HCEC 1CT (cell line): ENCODE data around the gene UBE3B.
A peak's percentile ranks its signal among the peaks of the same experiment; 100 is the strongest.
"Not testable (repeated sequence)": the region's sequence is repeated elsewhere in the genome, so short reads cannot be mapped to it uniquely, and the experiment has no call there.

ENCODE experiments used
- DNase-seq: peaks from one replicate; pipeline ENCODE4 v3.0.0-alpha.2; 2017

Gene UBE3B

DNA sequence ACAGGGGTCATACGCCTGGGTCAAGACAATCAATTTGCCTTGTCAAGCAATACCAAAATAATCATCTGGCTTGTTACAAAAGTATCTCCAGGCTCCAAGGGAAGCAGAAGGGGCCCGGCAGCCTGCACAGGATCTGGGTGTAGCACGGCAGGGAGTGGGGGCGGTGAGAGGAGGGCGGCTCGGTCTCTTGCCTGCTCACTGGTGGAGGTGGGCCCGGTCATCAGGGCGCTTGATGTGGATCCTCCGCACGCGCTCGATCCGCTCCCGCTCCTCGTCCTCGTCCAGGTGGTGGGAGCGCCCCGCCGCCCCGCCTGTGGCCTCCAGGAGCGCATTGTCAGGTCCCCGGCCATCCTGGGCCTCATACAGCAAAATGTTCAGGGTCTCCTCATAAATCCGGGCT, 26.0 kb upstream of the UBE3B start:
- DNase-seq, result no peak

DNA sequence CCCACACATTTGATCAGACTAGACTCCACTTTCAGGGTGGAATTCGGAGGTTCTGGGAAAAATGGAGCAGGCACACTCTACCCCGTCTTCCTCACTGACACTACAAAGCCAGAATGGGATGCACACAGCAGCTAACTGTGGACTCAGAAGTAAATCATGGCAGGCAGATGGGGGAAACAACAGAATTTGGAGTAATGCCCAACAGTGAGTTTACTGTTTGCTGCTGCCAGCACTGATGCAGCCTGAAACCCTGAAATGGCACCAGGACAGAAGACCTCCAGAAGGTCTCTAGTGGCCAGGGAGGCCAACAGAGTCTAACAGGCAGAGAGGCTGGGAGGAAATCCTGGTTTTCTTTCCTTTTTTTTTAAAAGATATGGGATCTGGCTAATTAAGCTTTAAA, 24.9 kb upstream of the UBE3B start:
- DNase-seq, result no peak

DNA sequence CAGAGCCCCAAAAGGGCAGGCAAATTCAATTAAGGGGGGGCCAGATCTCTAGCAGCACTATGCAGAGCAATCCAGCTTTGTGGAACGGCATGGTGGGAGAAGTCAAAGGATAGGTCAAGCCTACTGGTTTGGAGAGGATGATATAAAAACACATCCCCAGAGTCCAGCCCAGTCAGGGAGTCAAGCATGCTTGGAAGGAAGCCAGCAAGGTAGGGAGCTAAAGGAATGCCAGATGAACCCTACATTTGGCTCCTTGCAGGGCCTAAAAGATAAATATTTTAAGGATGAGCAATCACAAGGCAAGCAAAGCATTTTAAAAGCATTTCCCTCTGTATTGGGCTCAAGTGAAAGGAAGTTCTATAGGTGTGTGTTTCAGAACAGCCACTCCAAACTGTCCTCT, 21.7 kb upstream of the UBE3B start:
- no peak for DNase-seq

DNA sequence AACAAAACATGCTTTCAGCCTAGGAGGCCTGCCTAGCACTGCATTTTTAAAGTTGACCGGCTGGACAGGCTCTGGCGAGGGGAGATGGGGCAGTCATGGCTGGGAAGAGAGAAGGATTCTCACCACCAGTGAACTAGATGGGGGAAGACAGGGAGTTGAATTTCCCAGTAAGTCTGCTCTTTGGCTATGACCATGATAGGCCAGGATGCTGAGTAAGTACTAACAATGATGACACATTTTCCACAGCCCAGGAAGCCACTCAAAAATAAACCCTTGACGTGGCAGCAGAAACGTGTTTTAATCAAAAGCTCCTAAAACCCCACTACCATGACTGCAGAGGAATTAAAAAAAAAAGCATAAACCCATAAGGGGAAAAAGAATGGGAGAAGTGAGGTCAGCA, 19.3 kb upstream of the UBE3B start:
- DNase-seq, result peak; percentile 72

DNA sequence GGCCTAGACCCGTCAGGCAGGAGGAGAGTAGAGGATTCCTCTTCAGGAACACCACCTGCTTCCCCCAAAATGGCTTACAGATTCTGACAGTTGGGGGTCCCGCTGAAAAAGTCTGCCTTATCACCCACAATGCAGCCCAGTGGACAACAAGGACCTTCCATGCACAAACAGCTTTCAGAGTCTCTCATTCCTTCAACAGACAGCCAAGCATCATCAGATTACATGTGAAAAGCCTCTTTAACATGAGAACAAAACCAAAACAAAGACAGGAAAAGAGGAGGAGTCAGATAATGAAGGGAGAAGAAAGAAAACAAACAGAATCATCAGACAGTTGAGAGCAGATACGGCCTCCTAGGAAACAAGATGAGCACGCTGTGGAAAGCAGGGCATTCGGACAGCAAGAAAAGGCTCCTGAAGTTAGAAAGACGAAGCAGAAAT, 18.6 kb upstream of the UBE3B start:
- DNase-seq, result no peak

DNA sequence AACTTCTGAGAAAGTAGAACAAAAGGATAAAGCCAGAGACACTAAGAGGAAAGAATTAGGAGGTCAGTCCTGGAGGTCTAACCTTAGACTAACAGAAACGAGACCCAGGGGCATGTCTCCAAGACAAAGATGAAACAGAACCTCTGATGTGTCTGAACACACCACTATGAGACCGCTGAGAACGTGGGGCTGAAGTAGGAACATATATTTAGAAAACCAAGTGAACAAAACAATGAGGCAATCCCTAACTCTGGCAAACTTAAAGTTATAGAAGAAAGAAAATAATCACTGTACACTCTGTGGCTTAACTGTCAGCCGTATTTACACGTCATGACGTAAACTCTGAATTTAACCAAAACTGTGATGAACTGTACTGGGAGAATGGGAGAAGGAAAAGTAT, 18.2 kb upstream of the UBE3B start:
- no peak for DNase-seq

DNA sequence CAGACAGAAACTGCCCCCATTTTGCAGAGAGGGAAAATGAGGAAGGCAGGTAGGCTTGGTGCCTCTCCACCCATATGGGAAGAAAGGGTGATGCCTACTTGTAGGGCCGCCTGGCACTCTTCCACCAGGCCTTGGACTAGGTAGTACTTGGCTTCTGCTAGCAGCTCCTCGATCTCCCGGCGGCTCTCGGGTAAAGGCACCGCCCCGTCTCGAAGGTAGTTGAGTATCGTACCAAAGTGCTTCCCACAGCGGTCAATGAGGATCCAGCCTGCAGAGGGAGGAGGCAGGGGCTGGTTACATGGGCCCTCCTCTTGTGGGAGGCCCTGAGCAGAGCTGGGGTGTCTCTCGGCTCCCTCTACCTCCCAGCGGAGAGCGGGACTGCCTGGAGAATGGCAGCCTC, 16.9 kb upstream of the UBE3B start:
- no peak for DNase-seq

DNA sequence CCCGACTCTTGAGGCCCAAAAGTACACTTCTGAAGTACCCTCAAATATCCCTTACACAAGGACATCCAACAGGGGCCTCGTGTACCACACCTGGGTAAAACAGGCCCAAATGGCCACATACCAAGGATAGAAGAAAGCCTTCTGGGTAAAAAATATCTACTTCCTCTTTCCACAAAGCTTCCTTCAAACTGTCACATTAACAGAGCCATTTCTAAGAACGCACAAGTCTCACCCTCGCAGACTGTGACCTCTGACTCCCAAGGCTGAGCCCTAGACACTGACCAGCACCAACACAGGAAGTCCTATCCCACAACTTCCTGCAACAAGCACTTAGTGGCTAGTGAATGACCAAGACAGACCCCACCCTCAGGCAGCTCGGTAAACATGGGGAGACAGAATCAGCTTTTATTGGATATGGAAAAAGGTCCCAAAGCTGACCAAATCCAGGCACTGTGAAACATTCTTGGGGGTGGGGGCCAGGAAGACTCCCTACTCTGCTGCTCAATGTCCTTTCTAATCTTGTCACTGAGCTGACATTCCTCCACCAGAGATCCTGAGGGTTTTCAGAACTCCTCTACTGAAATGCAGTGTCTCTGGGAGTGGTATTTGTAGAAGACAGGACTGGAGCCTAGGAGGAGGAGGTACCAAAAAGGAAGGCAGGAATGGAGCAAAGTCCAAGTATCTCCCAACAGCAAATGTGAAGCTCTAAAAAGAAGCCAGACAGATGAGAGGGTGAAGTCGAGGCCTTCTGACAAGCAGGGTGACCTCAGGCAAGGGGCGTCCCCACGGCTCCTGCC, 16.2 kb upstream of the UBE3B start:
- DNase-seq, result peak; percentile 84

DNA sequence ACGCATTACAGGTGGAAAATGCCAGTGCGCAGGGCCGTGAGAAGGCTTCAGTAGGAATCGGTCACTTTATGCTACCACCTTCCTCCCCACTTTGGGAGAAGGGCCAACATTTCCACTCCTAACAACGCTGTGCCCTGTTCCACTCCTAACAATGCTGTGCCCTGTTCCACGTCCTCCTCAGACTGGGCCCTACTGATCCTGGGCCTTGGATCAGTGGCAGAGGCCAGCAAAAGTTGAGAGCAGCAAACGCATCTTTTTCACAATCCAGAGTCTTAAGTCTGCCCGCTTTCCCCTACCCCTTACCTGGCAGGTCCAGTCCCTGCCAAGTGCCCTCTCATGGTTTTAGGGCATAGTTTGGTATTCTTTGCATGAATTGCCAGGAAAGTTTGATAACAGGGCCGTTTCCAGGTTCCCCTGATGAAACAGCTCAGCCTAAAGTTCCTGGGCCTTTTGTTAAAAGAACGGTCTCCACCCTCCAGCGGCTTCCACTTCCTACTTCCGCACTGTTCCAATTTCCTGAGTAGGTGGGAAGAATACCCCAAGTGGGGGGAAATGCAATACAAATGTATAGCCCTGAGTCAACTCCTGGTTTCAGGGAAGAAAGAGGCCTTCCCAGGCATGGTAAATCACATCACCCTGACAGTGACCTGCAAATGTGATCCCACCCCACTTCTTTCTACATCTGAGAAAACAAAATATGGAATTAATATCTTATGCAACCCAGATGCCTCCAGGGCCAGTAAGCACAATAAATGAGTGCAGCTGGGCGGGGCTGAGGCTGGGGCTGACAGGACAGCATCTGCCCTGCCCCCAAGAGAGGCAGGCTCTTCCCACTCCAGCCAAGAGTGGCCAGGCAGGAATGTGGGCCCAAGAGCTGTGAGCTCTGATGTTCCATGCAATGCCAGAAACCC, 15.3 kb upstream of the UBE3B start:
- DNase-seq, result peak; percentile 98

DNA sequence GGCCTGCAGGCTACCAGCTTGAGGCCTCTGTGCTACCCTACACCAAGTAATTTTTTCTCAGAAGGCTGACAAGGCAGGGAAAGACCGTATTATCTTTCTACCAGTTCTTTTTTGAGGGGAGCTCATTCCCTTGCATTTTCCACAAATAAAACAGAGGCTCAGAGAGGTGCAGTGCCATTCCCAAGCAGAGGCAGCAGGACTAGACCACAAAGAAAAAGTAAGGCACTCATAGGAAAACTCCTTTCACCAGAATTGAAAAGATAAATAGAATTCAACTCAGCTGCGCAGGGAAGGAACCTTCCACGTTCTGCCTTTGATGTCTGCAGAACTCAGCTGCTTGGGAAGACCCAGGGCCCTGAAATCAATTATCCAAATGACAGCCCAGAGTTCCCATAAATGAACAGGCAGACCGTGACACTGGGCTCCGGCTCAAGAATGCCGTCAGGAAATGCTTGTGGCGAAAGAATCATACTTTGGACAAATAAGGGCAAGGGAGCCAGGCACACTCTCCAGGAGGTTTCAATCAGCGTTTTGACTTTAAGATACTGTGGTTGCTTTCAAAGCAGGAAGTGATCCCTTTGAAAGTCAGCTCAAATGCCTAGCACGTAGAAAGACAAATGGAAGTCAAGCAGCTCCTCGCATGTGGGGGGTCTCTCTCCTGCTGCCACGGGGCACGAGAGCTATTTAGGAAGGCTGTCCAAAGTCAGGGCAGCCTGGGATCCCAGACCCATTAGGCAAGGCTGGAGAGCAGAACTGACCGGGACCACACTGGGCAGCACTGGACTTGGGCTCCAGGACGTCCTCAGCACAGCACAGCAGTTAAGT, 14.4 kb upstream of the UBE3B start:
- DNase-seq, result peak; percentile 100

DNA sequence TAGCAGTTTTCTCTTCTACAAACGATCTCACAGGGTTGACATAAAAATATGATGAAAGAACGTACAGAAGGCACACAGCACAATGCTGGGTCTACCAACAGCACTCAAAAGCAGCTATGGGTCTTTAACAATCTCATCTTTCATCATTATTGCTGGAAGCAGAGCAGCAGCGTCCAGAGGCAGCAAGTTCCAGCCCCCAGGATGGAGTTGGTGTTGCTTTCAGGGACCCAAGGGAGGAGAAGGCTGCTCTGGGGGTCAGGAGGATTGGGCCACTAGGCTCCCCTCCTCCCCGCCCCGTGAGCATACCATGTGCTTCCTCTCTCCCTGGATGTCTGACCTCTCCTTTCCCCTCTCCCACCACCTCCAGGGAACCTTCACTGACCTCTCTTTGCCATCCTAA, 13.7 kb upstream of the UBE3B start:
- peak; percentile 45 for DNase-seq

DNA sequence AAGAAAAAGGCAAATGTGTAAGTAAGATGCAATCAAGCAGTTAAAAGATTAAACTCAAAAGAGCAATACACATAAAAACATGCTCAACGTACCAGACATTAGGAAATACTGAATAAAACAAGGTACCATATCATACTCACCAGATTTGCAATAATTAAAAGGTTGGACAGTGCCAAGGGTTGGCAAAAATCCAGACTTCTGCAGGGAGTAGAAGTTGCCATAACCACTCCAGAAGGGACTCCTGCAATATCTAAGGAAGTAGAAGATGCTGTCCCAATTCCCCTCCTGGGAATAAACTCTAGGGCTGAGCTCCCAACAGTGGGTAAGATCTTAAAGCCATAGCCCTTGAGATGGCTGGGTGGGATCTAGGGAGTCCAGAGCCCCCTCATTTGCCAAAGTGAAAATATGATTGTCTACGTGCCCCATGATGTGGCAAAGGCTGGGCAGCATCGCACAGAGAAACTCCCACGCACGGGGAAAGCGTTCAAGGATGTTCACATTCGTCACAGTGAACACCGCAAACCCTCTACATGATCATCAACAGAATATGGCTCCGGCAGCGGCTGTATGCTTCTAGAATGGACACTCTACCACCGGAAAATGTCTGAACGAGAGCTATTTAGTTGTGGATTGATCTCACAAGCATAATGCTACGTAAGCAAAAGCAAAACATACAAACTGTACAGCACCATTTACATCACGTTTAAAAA, 12.6 kb upstream of the UBE3B start:
- DNase-seq, result no peak

DNA sequence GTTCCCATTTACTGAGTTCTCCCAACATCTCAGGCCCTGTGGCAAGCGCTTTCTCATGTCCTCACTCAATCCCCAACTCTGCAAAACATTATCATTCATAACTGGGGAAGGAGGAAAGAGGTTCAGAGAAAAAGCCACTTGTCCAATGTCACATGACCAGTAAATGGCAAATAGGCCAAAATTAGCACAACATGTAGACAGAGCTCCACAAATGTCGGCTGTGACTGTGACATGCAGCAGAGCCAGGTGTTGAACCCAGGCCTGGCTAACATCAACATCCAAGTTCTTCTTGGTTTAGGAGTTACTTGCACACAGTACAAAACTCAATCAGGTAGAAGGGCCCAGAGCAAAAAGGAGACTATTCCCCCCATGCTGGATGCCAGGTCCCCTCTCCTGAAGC, 11.1 kb upstream of the UBE3B start:
- no peak for DNase-seq

DNA sequence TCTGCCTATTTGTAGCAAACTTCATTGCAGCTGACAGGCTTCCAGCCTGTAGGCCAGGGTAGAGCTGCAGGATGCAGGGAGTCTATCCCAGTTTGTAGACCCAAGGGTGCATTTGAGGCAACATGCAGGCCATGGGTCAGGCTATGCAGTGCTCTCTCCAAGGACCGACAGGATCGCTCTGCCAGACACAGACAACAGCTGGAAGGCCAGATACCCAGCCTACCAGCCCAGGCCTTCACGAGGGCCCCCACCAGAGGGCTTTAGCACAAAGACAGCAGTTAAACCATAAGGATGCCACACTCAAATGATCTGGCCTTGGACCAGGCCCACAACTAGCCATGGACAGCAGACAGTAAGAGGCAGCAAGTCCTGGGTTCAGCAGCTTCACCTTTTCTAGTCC, 10.6 kb upstream of the UBE3B start:
- no peak for DNase-seq

DNA sequence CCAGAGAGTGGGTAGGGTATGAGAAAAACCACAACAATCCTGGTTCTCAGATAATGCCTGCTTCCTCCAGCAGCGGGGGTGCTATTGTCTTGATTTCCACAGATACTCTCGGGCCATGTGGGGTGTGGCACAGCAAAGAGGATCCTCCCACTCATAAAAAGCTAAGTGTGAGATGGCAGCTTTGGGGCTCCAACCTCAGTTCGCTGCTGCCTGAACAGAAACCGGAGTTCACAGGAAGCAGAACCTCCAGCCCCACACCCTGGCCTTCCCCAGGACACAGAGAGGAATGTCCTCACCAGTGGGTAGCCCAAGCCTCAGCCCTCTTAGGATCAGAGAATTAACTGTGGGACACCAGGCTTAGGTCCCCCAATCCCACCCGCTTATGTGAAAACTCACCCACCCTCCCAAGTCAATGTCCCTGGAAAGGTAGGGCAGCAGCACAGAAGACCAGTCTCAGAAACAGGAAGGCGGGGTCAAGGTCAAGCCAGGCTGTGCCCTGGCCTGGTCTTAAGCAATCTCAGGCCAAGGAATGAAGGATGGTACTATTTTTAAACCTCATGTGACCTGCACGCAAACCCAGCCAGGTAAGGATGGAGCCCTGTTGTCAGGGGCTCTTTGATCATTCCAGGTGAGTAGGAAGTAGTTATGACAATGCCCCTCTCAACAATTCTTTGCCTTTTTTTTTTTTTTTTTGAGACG, 9.3 kb upstream of the UBE3B start:
- no peak for DNase-seq

DNA sequence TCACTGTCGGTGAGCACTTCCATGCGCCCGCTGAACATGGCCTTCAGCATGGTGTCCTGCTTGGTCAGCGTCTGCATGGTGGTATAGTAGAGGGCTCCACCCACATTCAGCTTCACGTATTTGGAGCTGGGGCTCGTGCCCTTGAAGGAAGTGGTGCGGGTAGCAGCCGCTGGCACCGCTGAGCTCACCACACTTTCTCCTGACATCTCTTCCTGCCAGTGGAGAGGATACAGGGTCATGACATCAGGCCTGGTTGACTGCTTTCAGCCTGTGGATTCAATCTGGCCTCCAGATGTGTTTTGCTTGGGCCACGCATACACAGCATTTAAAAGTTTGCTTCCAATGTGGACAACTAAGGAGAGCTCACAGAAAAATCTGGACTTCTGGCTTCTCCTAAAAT, 7.9 kb upstream of the UBE3B start:
- peak; percentile 43 for DNase-seq

DNA sequence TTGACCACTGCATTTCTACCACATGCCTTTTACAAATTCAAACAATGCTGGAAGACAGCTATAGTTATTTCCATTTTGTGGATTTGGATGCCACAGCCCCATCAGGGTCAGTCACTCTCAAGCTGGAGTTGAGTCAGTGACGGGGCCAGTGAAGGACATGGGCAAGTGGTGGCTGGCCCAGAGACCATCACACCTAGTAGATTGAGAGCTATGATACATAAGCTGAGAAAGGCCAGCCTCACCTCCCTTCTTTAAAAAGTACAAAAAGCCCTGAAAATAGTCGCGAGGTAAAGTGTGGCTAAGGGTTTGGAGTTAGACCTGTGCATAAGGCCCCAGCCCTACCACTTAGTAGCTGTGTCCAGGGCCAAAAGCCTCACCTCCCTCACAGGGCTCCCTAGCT, 4.4 kb upstream of the UBE3B start:
- no peak for DNase-seq

DNA sequence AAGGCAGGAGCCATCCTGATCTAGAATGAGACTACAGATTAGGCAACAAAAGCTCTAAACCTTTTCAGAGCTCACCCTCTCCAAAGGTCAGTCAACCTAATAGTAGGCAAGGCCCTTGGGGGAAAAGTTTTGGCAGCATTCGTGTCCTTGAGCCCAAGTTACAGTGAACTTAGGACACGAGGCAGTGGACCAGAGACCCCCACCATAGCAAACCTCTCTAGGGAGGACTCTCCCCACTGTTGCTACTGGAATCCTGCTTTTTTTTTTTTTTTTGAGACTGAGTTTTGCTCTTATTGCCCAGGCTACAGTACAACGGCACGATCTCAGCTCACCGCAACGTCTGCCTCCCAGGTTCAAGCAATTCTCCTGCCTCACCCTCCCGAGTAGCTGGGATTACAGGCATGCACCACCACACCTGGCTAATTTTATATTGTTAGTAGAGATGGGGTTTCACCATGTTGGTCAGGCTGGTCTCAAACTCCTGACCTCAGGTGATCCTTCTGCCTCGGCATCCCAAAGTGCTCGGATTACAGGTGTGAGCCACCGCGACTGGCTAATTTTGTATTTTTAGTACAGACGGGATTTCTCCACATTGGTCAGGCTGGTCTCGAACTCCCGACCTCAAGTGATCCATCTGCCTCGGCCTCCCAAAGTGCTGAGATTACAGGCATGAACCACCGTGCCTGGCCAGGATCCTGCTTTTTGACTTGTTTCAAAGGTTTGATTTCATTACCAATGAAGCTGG, 3.7 kb upstream of the UBE3B start:
- not testable (repeated sequence) for DNase-seq

DNA sequence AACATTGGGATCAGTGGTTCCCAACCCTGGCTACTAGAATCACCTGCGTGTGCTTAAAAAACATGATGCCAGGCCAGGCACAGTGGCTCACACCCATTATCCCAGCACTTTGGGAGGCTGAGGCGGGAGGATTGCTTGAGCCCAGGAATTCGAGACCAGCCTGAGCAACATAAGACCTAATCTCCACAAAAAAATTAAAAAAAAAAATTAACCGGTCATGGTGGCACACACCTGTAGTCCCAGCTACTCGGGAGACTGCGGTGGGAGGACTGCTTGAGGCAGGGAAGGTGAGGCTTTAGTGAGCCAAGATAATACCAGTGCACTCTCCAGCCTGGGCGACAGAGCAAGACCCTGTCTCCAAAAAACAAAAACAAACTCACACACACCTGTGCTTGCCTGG, 2.3 kb upstream of the UBE3B start:
- DNase-seq, result no peak

DNA sequence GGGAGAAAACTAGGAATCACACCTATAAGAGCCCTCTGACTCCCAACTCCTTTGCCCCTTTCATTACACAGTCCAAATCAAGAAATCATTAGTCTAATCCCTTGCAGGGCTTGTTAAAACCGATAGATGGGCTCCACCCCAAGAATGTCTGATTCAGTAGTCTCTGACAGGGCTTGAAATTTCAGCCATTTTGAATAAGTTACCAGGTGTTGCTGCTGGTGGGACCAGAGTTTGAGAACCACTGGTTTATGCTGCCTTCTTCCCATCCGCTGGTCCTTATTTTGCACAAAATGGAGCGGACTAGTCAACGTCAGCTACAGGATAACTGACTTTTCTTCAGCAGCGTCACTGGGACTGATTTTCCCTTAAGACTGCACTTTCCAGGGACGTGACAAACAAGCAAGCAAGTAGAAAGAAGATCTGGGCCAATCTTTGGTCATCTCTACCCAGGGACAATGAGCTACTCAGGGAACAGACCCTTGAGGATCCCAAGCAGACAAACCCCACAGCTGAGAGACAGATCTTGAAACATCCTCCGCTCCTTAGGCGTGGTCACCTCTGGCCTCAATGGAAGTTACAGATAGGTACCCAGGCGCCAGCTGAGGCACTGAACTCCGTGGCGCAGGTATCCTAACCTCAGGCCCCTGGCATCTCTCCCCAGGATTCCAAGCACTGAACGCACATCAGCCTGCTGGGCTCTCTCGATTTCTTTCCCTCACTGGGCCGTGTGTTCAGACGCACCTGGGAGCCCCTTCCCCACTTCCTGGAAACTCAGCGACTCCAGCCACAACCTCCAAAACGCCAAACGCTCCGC, 1.2 kb upstream of the UBE3B start:
- no peak for DNase-seq
